Erythroblast (primary cell): ENCODE data around the gene NUAK1.

ENCODE experiments used
- GATA1 ChIP-seq: IDR thresholded peaks from 2 replicates; pipeline ENCODE4 v1.6.1; 2011; ENCODE audit warnings: low read depth, mild to moderate bottlenecking, control low read depth, low read length, moderate library complexity
- POLR2A ChIP-seq: IDR thresholded peaks from 2 replicates; pipeline ENCODE4 v1.6.1; 2011; ENCODE audit warnings: mild to moderate bottlenecking, low read length

- TF ChIP-seq POLR2A (no peak), GATA1 (no peak)
Observed at GRCh38 chr12:106040521-106040920, 98.2 kb downstream of the NUAK1 start.
